H9 (cell line): ENCODE results near the gene RPS27. TPM values are rescaled to one million over a fixed set of nuclear protein-coding genes. Genes with fewer than 3 reads are reported as not detected.

Source experiments
- DNase-seq: peaks from one replicate; pipeline ENCODE4 v3.0.0-alpha.2; 2017
- H2AFZ ChIP-seq: one replicate; pipeline ENCODE4 v1.6.1; 2013; ENCODE audit warnings: mild to moderate bottlenecking, low read length, control low read depth, moderate library complexity
- H2AK5ac ChIP-seq: 2 replicates; pipeline ENCODE4 v1.6.1; 2013; ENCODE audit warnings: low read length, control low read depth, mixed read lengths; ENCODE audit not compliant: insufficient read length
- H2BK120ac ChIP-seq: one replicate; pipeline ENCODE4 v1.6.1; 2013; ENCODE audit warnings: low read depth, mild to moderate bottlenecking, low read length, control low read depth, inconsistent platforms; ENCODE audit not compliant: poor library complexity, severe bottlenecking
- H2BK12ac ChIP-seq: 2 replicates; pipeline ENCODE4 v1.6.1; 2013; ENCODE audit warnings: low read length, control low read depth, mixed read lengths, low read depth; ENCODE audit not compliant: insufficient read length
- H2BK15ac ChIP-seq: 2 replicates; pipeline ENCODE4 v1.6.1; 2013; ENCODE audit warnings: low read depth, low read length, control low read depth
- H2BK20ac ChIP-seq: one replicate; pipeline ENCODE4 v1.6.1; 2013; ENCODE audit warnings: low read depth, mild to moderate bottlenecking, low read length, control low read depth, inconsistent platforms; ENCODE audit not compliant: poor library complexity, severe bottlenecking
- H2BK5ac ChIP-seq: 2 replicates; pipeline ENCODE4 v1.6.1; 2013; ENCODE audit warnings: low read length, control low read depth, mixed read lengths; ENCODE audit not compliant: insufficient read length
- H3K14ac ChIP-seq: 2 replicates; pipeline ENCODE4 v1.6.1; 2013; ENCODE audit warnings: low read length, control low read depth; ENCODE audit not compliant: insufficient read depth
- H3K18ac ChIP-seq: 2 replicates; pipeline ENCODE4 v1.6.1; 2013; ENCODE audit warnings: low read depth, mild to moderate bottlenecking, mixed read lengths, low read length, control low read depth; ENCODE audit not compliant: insufficient read length
- H3K23ac ChIP-seq: 2 replicates; pipeline ENCODE4 v1.6.1; 2013; ENCODE audit warnings: low read length, control low read depth, mixed read lengths, low read depth; ENCODE audit not compliant: insufficient read length
- H3K23me2 ChIP-seq: 2 replicates; pipeline ENCODE4 v1.6.1; 2013; ENCODE audit warnings: low read depth, mild to moderate bottlenecking, mixed read lengths, low read length, control low read depth; ENCODE audit not compliant: insufficient read length, poor library complexity, severe bottlenecking
- H3K27ac ChIP-seq: 2 replicates; pipeline ENCODE4 v1.5.1; 2013; ENCODE audit warnings: low read length, control low read depth, mixed read lengths, low read depth; ENCODE audit not compliant: insufficient read length
- H3K27me3 ChIP-seq: 2 replicates; pipeline ENCODE4 v1.6.1; 2013; ENCODE audit warnings: low read length, control low read depth, inconsistent platforms; ENCODE audit not compliant: insufficient read depth
- H3K4ac ChIP-seq: 2 replicates; pipeline ENCODE4 v1.6.1; 2013; ENCODE audit warnings: low read depth, mild to moderate bottlenecking, control low read depth, inconsistent platforms, low read length, moderate library complexity
- H3K4me1 ChIP-seq: 2 replicates; pipeline ENCODE4 v1.6.1; 2013; ENCODE audit warnings: low read length, control low read depth, inconsistent platforms; ENCODE audit not compliant: insufficient read depth
- H3K4me2 ChIP-seq: 2 replicates; pipeline ENCODE4 v1.6.1; 2013; ENCODE audit warnings: low read length, control low read depth, mixed read lengths; ENCODE audit not compliant: insufficient read length, insufficient read depth
- H3K56ac ChIP-seq: 2 replicates; pipeline ENCODE4 v1.6.1; 2013; ENCODE audit warnings: low read depth, mild to moderate bottlenecking, mixed read lengths, low read length, control low read depth; ENCODE audit not compliant: insufficient read length
- H3K79me1 ChIP-seq: 2 replicates; pipeline ENCODE4 v1.6.1; 2013; ENCODE audit warnings: low read depth, mild to moderate bottlenecking, moderate library complexity, low read length, control low read depth, inconsistent platforms; ENCODE audit not compliant: insufficient read depth, poor library complexity, severe bottlenecking
- H3K79me2 ChIP-seq: 2 replicates; pipeline ENCODE4 v1.6.1; 2013; ENCODE audit warnings: low read length, control low read depth, inconsistent platforms; ENCODE audit not compliant: insufficient read depth
- H3K9ac ChIP-seq: 2 replicates; pipeline ENCODE4 v1.6.1; 2013; ENCODE audit warnings: low read length, control low read depth, mixed read lengths; ENCODE audit not compliant: insufficient read length; ENCODE audit errors: extremely low read depth
- H3K9me3 ChIP-seq: one replicate; pipeline ENCODE4 v1.6.1; 2013; ENCODE audit warnings: low read depth, low read length, inconsistent platforms; ENCODE audit not compliant: control insufficient read depth
- H3T11ph ChIP-seq: one replicate; pipeline ENCODE4 v1.6.1; 2013; ENCODE audit warnings: mild to moderate bottlenecking, low read length, control low read depth, inconsistent platforms
- H4K20me1 ChIP-seq: one replicate; pipeline ENCODE4 v1.6.1; 2013; ENCODE audit not compliant: control insufficient read depth, insufficient read length, insufficient read depth
- H4K5ac ChIP-seq: 2 replicates; pipeline ENCODE4 v1.6.1; 2013; ENCODE audit warnings: low read depth, mild to moderate bottlenecking, mixed read lengths, low read length, control low read depth; ENCODE audit not compliant: insufficient read length
- H4K8ac ChIP-seq: replicated peaks from 2 replicates; pipeline ENCODE4 v1.6.1; 2013; ENCODE audit warnings: low read length, control low read depth, mixed read lengths, low read depth; ENCODE audit not compliant: insufficient read length
- H4K91ac ChIP-seq: 2 replicates; pipeline ENCODE4 v1.6.1; 2013; ENCODE audit warnings: low read depth, mild to moderate bottlenecking, moderate library complexity, mixed read lengths, low read length, control low read depth; ENCODE audit not compliant: insufficient read length
- H3K27ac Mint-ChIP-seq, 3 experiments: 2 replicates in 2 of 3; 3 replicates in 1 of 3; pipeline ENCODE4 v1.8.0; 2020 to 2021; ENCODE audit warnings: mixed read lengths in 3 of 3, mild to moderate bottlenecking in 1 of 3, moderate library complexity in 1 of 3
- H3K27me3 Mint-ChIP-seq: 2 replicates; pipeline ENCODE4 v1.8.0; 2021; ENCODE audit warnings: low read depth, mild to moderate bottlenecking, moderate library complexity, mixed read lengths
- H3K36me3 Mint-ChIP-seq, 3 experiments: 2 replicates in 2 of 3; 3 replicates in 1 of 3; pipeline ENCODE4 v1.8.0; 2020 to 2021; ENCODE audit warnings: low read depth in 3 of 3, mixed read lengths in 3 of 3; ENCODE audit not compliant: insufficient read depth in 1 of 3
- H3K4me1 Mint-ChIP-seq, 2 experiments: 2 replicates each; pipeline ENCODE4 v1.8.0; 2020; ENCODE audit warnings: mixed read lengths in 2 of 2
- H3K4me3 Mint-ChIP-seq, 2 experiments: 2 replicates in 1 of 2; 3 replicates in 1 of 2; pipeline ENCODE4 v1.8.0; 2020 to 2021; ENCODE audit warnings: mild to moderate bottlenecking in 2 of 2, mixed read lengths in 2 of 2, moderate library complexity in 1 of 2
- H3K9me3 Mint-ChIP-seq, 2 experiments: 2 replicates in 1 of 2; 3 replicates in 1 of 2; pipeline ENCODE4 v1.8.0; 2020; ENCODE audit warnings: mild to moderate bottlenecking in 2 of 2, mixed read lengths in 2 of 2, moderate library complexity in 1 of 2
- WGBS: extraction: QIAGEN DNeasy Blood & Tissue Kit; methylation state at CpG from one replicate; pipeline ENCODE4 v1.1.7; 2013; ENCODE audit warnings: missing lambda C conversion rate, low lambda C conversion rate, mixed read lengths; ENCODE audit not compliant: insufficient read length; ENCODE audit errors: extremely low coverage; 5-methylcytosine and 5-hydroxymethylcytosine counted together
- total RNA-seq: library from RNA; stranded (reverse); gene quantifications from 2 replicates; pipeline ENCODE4 v1.2.1, GENCODE V29; 2021
- TF ChIP-seq, protein P1 (sequence below): fragments of 200-600 bp; sonication (generic); conservative IDR thresholded peaks from 3 replicates; pipeline ENCODE4 v1.8.0; 2021; ENCODE audit warnings: antibody characterized with exemption, mild to moderate bottlenecking

The RPS27 gene
- total RNA-seq, 1 experiment from 2014 or later, result 2,321 TPM

DNA sequence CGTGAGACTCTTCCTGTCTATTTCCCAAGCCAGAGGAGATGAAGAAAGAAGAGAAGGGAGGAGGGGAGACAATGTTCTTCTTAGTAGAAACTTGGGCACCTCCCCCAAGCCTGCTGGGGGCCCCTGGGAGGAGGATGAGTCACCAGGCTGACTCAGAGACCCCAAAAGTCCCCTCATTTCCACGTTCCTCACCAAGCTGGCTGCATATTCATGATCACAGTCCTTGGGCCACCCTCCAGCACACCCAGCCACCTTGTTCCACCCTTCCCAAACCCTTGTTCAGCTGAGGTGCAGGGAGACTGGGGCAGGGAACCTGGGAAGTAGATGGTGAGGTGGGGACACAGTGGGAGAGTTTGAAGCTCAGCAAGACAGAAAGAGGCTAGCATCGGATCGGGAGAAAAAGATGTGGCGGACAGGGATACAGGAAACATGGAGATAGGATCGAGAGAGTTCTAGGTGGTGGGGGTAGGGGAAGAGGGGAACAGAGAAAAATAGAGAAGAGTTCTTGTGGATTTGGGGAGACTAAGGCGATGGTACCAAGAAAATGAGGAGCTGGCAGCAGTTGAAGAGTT is 5.1 kb upstream of the RPS27 start:
- H3K4me1 ChIP-seq, result no peaks in the 10 kb centered on the region
- no peaks in the 10 kb centered on the region; a peak in 1 of 5 replicates for H3K9me3 Mint-ChIP-seq
- WGBS, result no CpG with 5 or more reads among the region's 7 CpGs
- H3K79me1 ChIP-seq, result no peaks in the 10 kb centered on the region
- H2AK5ac ChIP-seq, result no peak overlapping the region
- H3K9me3 ChIP-seq, result no peaks in the 10 kb centered on the region
- H4K20me1 ChIP-seq, result no peaks in the 10 kb centered on the region
- peak overlapping the region; percentile 23 for H3K14ac ChIP-seq
- H3K23me2 ChIP-seq, result peaks cover 18% of the 10 kb centered on the region
- peak; percentile 42 for DNase-seq
- TF ChIP-seq, protein P1, sequence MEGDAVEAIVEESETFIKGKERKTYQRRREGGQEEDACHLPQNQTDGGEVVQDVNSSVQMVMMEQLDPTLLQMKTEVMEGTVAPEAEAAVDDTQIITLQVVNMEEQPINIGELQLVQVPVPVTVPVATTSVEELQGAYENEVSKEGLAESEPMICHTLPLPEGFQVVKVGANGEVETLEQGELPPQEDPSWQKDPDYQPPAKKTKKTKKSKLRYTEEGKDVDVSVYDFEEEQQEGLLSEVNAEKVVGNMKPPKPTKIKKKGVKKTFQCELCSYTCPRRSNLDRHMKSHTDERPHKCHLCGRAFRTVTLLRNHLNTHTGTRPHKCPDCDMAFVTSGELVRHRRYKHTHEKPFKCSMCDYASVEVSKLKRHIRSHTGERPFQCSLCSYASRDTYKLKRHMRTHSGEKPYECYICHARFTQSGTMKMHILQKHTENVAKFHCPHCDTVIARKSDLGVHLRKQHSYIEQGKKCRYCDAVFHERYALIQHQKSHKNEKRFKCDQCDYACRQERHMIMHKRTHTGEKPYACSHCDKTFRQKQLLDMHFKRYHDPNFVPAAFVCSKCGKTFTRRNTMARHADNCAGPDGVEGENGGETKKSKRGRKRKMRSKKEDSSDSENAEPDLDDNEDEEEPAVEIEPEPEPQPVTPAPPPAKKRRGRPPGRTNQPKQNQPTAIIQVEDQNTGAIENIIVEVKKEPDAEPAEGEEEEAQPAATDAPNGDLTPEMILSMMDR, result no peak
- no peak overlapping the region for H3K27ac ChIP-seq
- peak overlapping the region; percentile 23 to 97 (median 97); a peak in 6 of 7 replicates for H3K27ac Mint-ChIP-seq
- peak overlapping the region; percentile 22 for H3K18ac ChIP-seq
- H3K9ac ChIP-seq, result peak overlapping the region; percentile 80
- H3K4me3 Mint-ChIP-seq, result peak overlapping the region; percentile 88 to 97
- peaks cover 1% of the 10 kb centered on the region; the same call in 1 of the 2 replicates for H3K79me2 ChIP-seq
- peaks cover 13 to 35% (median 27%) of the 10 kb centered on the region in 3 experiments; a peak in 6 of 7 replicates for H3K36me3 Mint-ChIP-seq
- H2AFZ ChIP-seq, result peak overlapping the region; percentile 15
- peak overlapping the region; percentile 84 for H3K4me2 ChIP-seq
- no peak overlapping the region for H4K91ac ChIP-seq
- no peak overlapping the region for H3T11ph ChIP-seq
- H2BK5ac ChIP-seq, result no peak overlapping the region
- H3K56ac ChIP-seq, result no peak overlapping the region
- H2BK120ac ChIP-seq, result no peak overlapping the region
- no peak overlapping the region for H4K5ac ChIP-seq
- H2BK15ac ChIP-seq, result no peak overlapping the region
- no peak overlapping the region for H3K4ac ChIP-seq
- no peaks in the 10 kb centered on the region for H3K27me3 Mint-ChIP-seq
- H2BK12ac ChIP-seq, result no peak overlapping the region
- peaks cover 15 to 17% of the 10 kb centered on the region in 2 experiments for H3K4me1 Mint-ChIP-seq
- H3K23ac ChIP-seq, result no peak overlapping the region
- H3K27me3 ChIP-seq, result no peaks in the 10 kb centered on the region
- no peak overlapping the region for H2BK20ac ChIP-seq
- no peak overlapping the region for H4K8ac ChIP-seq
